Loucy (cell line): ENCODE data around the gene PPIP5K1.
A peak's percentile ranks its signal among the peaks of the same experiment; 100 is the strongest.

Source experiments
- H2AFZ ChIP-seq: fragments of 200-600 bp; sonication (generic); 2 replicates; pipeline ENCODE4 v1.6.0; 2016; ENCODE audit warnings: antibody characterized with exemption, mild to moderate bottlenecking, low read length, moderate library complexity
- H3F3A ChIP-seq: fragments of 200-600 bp; 2 replicates; pipeline ENCODE4 v1.6.0; 2016; ENCODE audit warnings: antibody characterized with exemption, low read depth, mild to moderate bottlenecking
- H3K27me3 ChIP-seq: fragments of 200-600 bp; sonication (generic); 2 replicates; pipeline ENCODE4 v1.6.1; 2014; ENCODE audit warnings: low read length, mild to moderate bottlenecking; ENCODE audit not compliant: insufficient read depth, poor library complexity, severe bottlenecking
- H3K36me3 ChIP-seq: fragments of 200-600 bp; sonication (generic); 2 replicates; pipeline ENCODE4 v1.6.1; 2016; ENCODE audit warnings: low read length; ENCODE audit not compliant: insufficient read depth
- H3K4me1 ChIP-seq: fragments of 200-600 bp; sonication (generic); 2 replicates; pipeline ENCODE4 v1.5.1; 2014; ENCODE audit warnings: low read length, mild to moderate bottlenecking; ENCODE audit not compliant: insufficient read depth, poor library complexity, severe bottlenecking
- H3K4me2 ChIP-seq: fragments of 200-600 bp; sonication (generic); 2 replicates; pipeline ENCODE4 v1.6.0; 2014; ENCODE audit warnings: antibody characterized with exemption, low read length, low read depth, mild to moderate bottlenecking; ENCODE audit not compliant: poor library complexity, severe bottlenecking
- H3K4me3 ChIP-seq: fragments of 200-600 bp; sonication (generic); 2 replicates; pipeline ENCODE4 v1.5.1; 2014; ENCODE audit warnings: low read length, mild to moderate bottlenecking, mixed read lengths; ENCODE audit not compliant: poor library complexity, severe bottlenecking
- H3K79me2 ChIP-seq: fragments of 200-600 bp; sonication (generic); 2 replicates; pipeline ENCODE4 v1.6.1; 2014; ENCODE audit warnings: low read length; ENCODE audit not compliant: insufficient read depth
- H3K9ac ChIP-seq: fragments of 200-600 bp; sonication (generic); 2 replicates; pipeline ENCODE4 v1.6.0; 2014; ENCODE audit warnings: mild to moderate bottlenecking, low read depth, low read length, moderate library complexity; ENCODE audit not compliant: poor library complexity, severe bottlenecking
- H3K9me2 ChIP-seq: fragments of 200-600 bp; sonication (generic); replicated peaks from 2 replicates; pipeline ENCODE4 v1.6.1; 2016; ENCODE audit warnings: low read depth, low read length, mixed read lengths
- H3K9me3 ChIP-seq: fragments of 200-600 bp; sonication (generic); 2 replicates; pipeline ENCODE4 v1.6.1; 2014; ENCODE audit warnings: mild to moderate bottlenecking, antibody characterized with exemption, low read length, low read depth; ENCODE audit not compliant: insufficient read depth
- H4K20me1 ChIP-seq: fragments of 200-600 bp; sonication (generic); 2 replicates; pipeline ENCODE4 v1.6.0; 2014; ENCODE audit warnings: antibody characterized with exemption, low read length, mild to moderate bottlenecking; ENCODE audit not compliant: insufficient read depth, poor library complexity, severe bottlenecking
- EZH2phosphoT487 ChIP-seq: fragments of 200-600 bp; IDR thresholded peaks from 2 replicates; pipeline ENCODE4 v1.6.1; 2018; ENCODE audit warnings: antibody characterized with exemption, mild to moderate bottlenecking, moderate library complexity, borderline replicate concordance
- TF ChIP-seq, protein P1 (sequence below): fragments of 200-600 bp; sonication (generic); conservative IDR thresholded peaks from 2 replicates; pipeline ENCODE4 v1.5.1; 2014; ENCODE audit warnings: mild to moderate bottlenecking, antibody characterized with exemption, low read length

PPIP5K1 gene

DNA sequence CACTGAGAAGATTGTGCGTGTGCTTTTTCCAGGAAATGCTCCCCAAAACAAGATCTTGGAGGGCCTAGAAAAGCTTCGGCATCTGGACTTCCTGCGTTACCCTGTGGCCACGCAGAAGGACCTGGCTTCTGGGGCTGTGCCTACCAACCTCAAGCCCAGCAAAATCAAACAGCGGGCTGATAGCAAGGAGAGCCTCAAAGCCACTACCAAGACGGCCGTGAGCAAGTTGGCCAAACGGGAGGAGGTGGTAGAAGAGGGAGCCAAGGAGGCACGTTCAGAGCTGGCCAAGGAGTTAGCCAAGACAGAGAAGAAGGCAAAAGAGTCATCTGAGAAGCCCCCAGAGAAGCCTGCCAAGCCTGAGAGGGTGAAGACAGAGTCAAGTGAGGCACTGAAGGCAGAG is 67.8 kb downstream of the PPIP5K1 start:
- Histone ChIP-seq H3K4me2 (no peak overlapping the region), H3K27me3 (no peaks in the 10 kb centered on the region), H3K4me1 (peaks cover 25% of the 10 kb centered on the region), H3K9me3 (no peaks in the 10 kb centered on the region), H3K9me2 (no peaks in the 10 kb centered on the region), H4K20me1 (no peaks in the 10 kb centered on the region), H3K9ac (no peak overlapping the region), H3F3A (no peaks in the 10 kb centered on the region), H3K79me2 (no peaks in the 10 kb centered on the region), H2AFZ (no peak overlapping the region), H3K36me3 (no peaks in the 10 kb centered on the region; the same call in 1 of the 2 replicates), H3K4me3 (no peak overlapping the region)
- TF ChIP-seq, protein P1, sequence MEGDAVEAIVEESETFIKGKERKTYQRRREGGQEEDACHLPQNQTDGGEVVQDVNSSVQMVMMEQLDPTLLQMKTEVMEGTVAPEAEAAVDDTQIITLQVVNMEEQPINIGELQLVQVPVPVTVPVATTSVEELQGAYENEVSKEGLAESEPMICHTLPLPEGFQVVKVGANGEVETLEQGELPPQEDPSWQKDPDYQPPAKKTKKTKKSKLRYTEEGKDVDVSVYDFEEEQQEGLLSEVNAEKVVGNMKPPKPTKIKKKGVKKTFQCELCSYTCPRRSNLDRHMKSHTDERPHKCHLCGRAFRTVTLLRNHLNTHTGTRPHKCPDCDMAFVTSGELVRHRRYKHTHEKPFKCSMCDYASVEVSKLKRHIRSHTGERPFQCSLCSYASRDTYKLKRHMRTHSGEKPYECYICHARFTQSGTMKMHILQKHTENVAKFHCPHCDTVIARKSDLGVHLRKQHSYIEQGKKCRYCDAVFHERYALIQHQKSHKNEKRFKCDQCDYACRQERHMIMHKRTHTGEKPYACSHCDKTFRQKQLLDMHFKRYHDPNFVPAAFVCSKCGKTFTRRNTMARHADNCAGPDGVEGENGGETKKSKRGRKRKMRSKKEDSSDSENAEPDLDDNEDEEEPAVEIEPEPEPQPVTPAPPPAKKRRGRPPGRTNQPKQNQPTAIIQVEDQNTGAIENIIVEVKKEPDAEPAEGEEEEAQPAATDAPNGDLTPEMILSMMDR: no peak
- TF ChIP-seq EZH2phosphoT487: no peak

DNA sequence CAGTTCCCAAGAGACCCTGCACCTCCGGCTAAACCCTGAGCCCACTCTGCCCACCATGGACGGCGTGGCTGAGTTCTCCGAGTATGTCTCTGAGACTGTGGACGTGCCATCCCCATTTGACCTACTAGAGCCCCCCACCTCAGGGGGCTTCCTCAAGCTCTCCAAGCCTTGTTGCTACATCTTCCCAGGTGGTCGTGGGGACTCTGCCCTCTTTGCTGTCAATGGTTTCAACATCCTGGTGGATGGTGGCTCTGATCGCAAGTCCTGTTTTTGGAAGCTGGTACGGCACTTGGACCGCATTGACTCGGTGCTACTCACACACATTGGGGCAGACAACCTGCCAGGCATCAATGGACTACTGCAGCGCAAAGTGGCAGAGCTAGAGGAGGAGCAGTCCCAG is 68.6 kb downstream of the PPIP5K1 start:
- Histone ChIP-seq H3K9me2 (no peaks in the 10 kb centered on the region), H3K36me3 (no peaks in the 10 kb centered on the region; the same call in 1 of the 2 replicates), H3K4me2 (no peak overlapping the region), H4K20me1 (no peaks in the 10 kb centered on the region), H3K27me3 (no peaks in the 10 kb centered on the region), H3K79me2 (no peaks in the 10 kb centered on the region), H3K4me1 (peaks cover 34% of the 10 kb centered on the region), H3K9ac (no peak overlapping the region), H3K4me3 (no peak overlapping the region), H3F3A (no peaks in the 10 kb centered on the region), H3K9me3 (no peaks in the 10 kb centered on the region), H2AFZ (no peak overlapping the region)
- TF ChIP-seq, protein P1: no peak
- TF ChIP-seq EZH2phosphoT487: no peak

DNA sequence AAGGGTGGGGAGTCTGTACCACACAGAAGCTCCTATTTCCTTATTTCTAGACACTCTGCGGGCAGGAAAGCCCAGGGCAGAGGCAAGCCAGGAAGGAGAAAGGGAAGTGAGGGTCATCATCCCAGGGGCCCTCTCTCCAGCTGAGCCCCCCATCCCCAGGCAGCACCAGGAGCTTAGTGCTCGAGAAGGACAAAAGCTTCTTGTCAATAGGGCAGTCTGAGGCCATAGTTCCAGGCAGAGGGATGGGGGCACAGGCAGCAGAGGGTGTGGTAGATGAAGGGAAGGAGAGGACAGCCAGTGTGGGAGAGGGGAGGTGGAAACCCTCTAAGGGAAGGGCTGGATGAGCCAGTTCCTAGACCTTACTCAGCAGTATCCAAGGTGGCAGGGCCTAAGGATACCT is 69.9 kb downstream of the PPIP5K1 start:
- H3K79me2 ChIP-seq: no peaks in the 10 kb centered on the region
- no peak overlapping the region for H2AFZ ChIP-seq
- no peaks in the 10 kb centered on the region for H3K9me3 ChIP-seq
- no peak overlapping the region for H3K4me2 ChIP-seq
- peak overlapping the region; percentile 17 for H3K9ac ChIP-seq
- no peaks in the 10 kb centered on the region; the same call in 1 of the 2 replicates for H3K36me3 ChIP-seq
- no peaks in the 10 kb centered on the region for H3K9me2 ChIP-seq
- H3K27me3 ChIP-seq: no peaks in the 10 kb centered on the region
- no peaks in the 10 kb centered on the region for H3F3A ChIP-seq
- no peak overlapping the region for H3K4me3 ChIP-seq
- H3K4me1 ChIP-seq: peaks cover 44% of the 10 kb centered on the region
- TF ChIP-seq EZH2phosphoT487: no peak
- TF ChIP-seq, protein P1: no peak
- H4K20me1 ChIP-seq: no peaks in the 10 kb centered on the region
